ENCODE measurements around the gene MAP3K5.
"Not testable (repeated sequence)": the region's sequence is repeated elsewhere in the genome, so short reads cannot be mapped to it uniquely, and the experiment has no call there.

Gene MAP3K5

GRCh38 chr6:136718476-136718875 lies 73.8 kb downstream of the MAP3K5 start:
- no peak for DNase-seq

- no peak for DNase-seq
Measured at GRCh38 chr6:136717716-136717990, 74.6 kb downstream of the MAP3K5 start.

GRCh38 chr6:136716917-136717715 lies 75.2 kb downstream of the MAP3K5 start:
- no peak for DNase-seq

- DNase-seq: not testable (repeated sequence)
Measured at GRCh38 chr6:136712642-136713041, 79.6 kb downstream of the MAP3K5 start.

- DNase-seq: no peak
Measured at GRCh38 chr6:136711644-136712043, 80.6 kb downstream of the MAP3K5 start.

- DNase-seq: no peak
Measured at GRCh38 chr6:136710877-136711552, 81.3 kb downstream of the MAP3K5 start.

GRCh38 chr6:136709429-136709828 lies 82.8 kb downstream of the MAP3K5 start:
- no peak for DNase-seq

- DNase-seq: no peak
Measured at GRCh38 chr6:136706430-136706829, 85.8 kb downstream of the MAP3K5 start.

- no peak for DNase-seq
Measured at GRCh38 chr6:136703331-136703865, 88.9 kb downstream of the MAP3K5 start.

- DNase-seq: no peak
Measured at GRCh38 chr6:136701045-136701444, 91.2 kb downstream of the MAP3K5 start.

GRCh38 chr6:136699358-136699757 lies 92.9 kb downstream of the MAP3K5 start:
- no peak for DNase-seq

GRCh38 chr6:136696783-136697364 lies 95.4 kb downstream of the MAP3K5 start:
- no peak for DNase-seq

- DNase-seq: no peak
Measured at GRCh38 chr6:136696238-136696637, 96.0 kb downstream of the MAP3K5 start.

GRCh38 chr6:136695412-136695811 lies 96.9 kb downstream of the MAP3K5 start:
- no peak for DNase-seq

GRCh38 chr6:136693090-136693489 lies 99.2 kb downstream of the MAP3K5 start:
- DNase-seq: no peak

- DNase-seq: not testable (repeated sequence)
Measured at GRCh38 chr6:136687894-136688293, 104.4 kb downstream of the MAP3K5 start.

- no peak for DNase-seq
Measured at GRCh38 chr6:136685540-136686108, 106.7 kb downstream of the MAP3K5 start.

GRCh38 chr6:136684466-136684865 lies 107.8 kb downstream of the MAP3K5 start:
- DNase-seq: no peak

GRCh38 chr6:136683209-136683941 lies 108.9 kb downstream of the MAP3K5 start:
- no peak for DNase-seq

- no peak for DNase-seq
Measured at GRCh38 chr6:136682292-136682691, 110.0 kb downstream of the MAP3K5 start.

- no peak for DNase-seq
Measured at GRCh38 chr6:136677822-136678221, 114.5 kb downstream of the MAP3K5 start.

GRCh38 chr6:136677344-136677743 lies 114.9 kb downstream of the MAP3K5 start:
- DNase-seq: no peak

GRCh38 chr6:136676075-136676474 lies 116.2 kb downstream of the MAP3K5 start:
- no peak for DNase-seq

Data from activated naive CD4-positive, alpha-beta T cell (primary cell).